ENCODE results near the gene SCD5. TPM values are rescaled to one million over a fixed set of nuclear protein-coding genes. Genes with fewer than 3 reads are reported as not detected.

SCD5 gene
- total RNA-seq, 2 experiments from 2014 or later: 1.6 to 2.2 TPM

GRCh38 chr4:82784681-82785610 is 13.7 kb downstream of the SCD5 start:
- Mint-ChIP-seq H3K36me3 (ENCODE audit: low read depth) (no peaks in the 10 kb centered on the region), H3K27me3 (no peaks in the 10 kb centered on the region), H3K4me3 (no peak overlapping the region), H3K27ac (no peak overlapping the region), H3K4me1 (ENCODE audit: low read depth) (no peaks in the 10 kb centered on the region), H3K9me3 (no peaks in the 10 kb centered on the region)
- DNase-seq (no peak), ATAC-seq (no peak)
- TF ChIP-seq CTCF (IDR thresholded peaks at IDR 0.05): no peak
- ChIA-PET POLR2A (interaction anchor here (0.5 to 1.3 kb wide), 2 partner anchors 13 to 872 kb away, joined by 3 read pairs; partner anchors contain the start of gene SCD5), CTCF (interaction anchor here (0.9 to 1.3 kb wide), 2 partner anchors 27 to 46 kb away, joined by 3 read pairs; no protein-coding TSS in a partner anchor)
- intact Hi-C loops (cut with micrococcal nuclease): no loop called here

GRCh38 chr4:82782626-82783345 is 15.8 kb downstream of the SCD5 start:
- Mint-ChIP-seq H3K27me3 (no peaks in the 10 kb centered on the region), H3K27ac (no peak overlapping the region), H3K9me3 (no peaks in the 10 kb centered on the region), H3K36me3 (ENCODE audit: low read depth) (no peaks in the 10 kb centered on the region), H3K4me1 (ENCODE audit: low read depth) (no peaks in the 10 kb centered on the region), H3K4me3 (no peak overlapping the region)
- POLR2A ChIA-PET: no interaction called here
- TF ChIP-seq CTCF (IDR thresholded peaks at IDR 0.05): no peak
- CTCF ChIA-PET: no interaction called here
- intact Hi-C loops (cut with micrococcal nuclease): no loop called here
- ATAC-seq (no peak), DNase-seq (no peak)

GRCh38 chr4:82780752-82781231 is 17.8 kb downstream of the SCD5 start:
- intact Hi-C loops (cut with micrococcal nuclease): no loop called here
- Mint-ChIP-seq H3K4me1 (ENCODE audit: low read depth) (no peaks in the 10 kb centered on the region), H3K36me3 (ENCODE audit: low read depth) (no peaks in the 10 kb centered on the region), H3K27ac (no peak overlapping the region), H3K4me3 (no peak overlapping the region), H3K27me3 (no peaks in the 10 kb centered on the region), H3K9me3 (no peaks in the 10 kb centered on the region)
- no peak for DNase-seq
- ChIA-PET CTCF (no interaction called here), POLR2A (no interaction called here)
- no peak for ATAC-seq
- TF ChIP-seq CTCF (IDR thresholded peaks at IDR 0.05): no peak

- H3K27ac Mint-ChIP-seq: no peak overlapping the region
- DNase-seq (no peak), ATAC-seq (no peak)
- H3K4me3 Mint-ChIP-seq: no peak overlapping the region
- ChIA-PET POLR2A (no interaction called here), CTCF (no interaction called here)
- no peaks in the 10 kb centered on the region for H3K36me3 Mint-ChIP-seq (ENCODE audit: low read depth)
- intact Hi-C loops (cut with micrococcal nuclease): no loop called here
- no peaks in the 10 kb centered on the region for H3K27me3 Mint-ChIP-seq
- TF ChIP-seq CTCF (IDR thresholded peaks at IDR 0.05): no peak
- H3K4me1 Mint-ChIP-seq (ENCODE audit: low read depth): no peaks in the 10 kb centered on the region
- H3K9me3 Mint-ChIP-seq: no peaks in the 10 kb centered on the region
Measured at GRCh38 chr4:82780170-82780751, 18.3 kb downstream of the SCD5 start.

All from activated CD8-positive, alpha-beta T cell treated with anti-CD3 and anti-CD28 coated beads for 36 hours (primary cell).